Endometrial microvascular endothelial cells (primary cell): ENCODE measurements around the gene THUMPD1. TPM values are rescaled to one million over a fixed set of nuclear protein-coding genes. Genes with fewer than 3 reads are reported as not detected.
"Not testable (repeated sequence)": the region's sequence is repeated elsewhere in the genome, so short reads cannot be mapped to it uniquely, and the experiment has no call there.

Source experiments
- in situ Hi-C: cut with HindIII; loops from 2 replicates; pipeline ENCODE4 v1.10.0; 2017; ENCODE audit warnings: low sequenced_read_pairs, low pct_unique_long_range_greater_than_20kb; ENCODE audit errors: inconsistent ontology term
- total RNA-seq: library from RNA; depleted of rRNA; stranded (reverse); fragments of >200 nt; gene quantifications from one replicate; pipeline ENCODE4 v1.2.3, GENCODE V29; 2015; ENCODE audit errors: inconsistent ontology term

THUMPD1 gene
- 20.6 TPM for total RNA-seq

- in situ Hi-C loops = no loop called here
These were observed at the start of gene THUMPD1 for GRCh38 chr16:20741554-20742285. TSS of gene THUMPD1 (minus strand) at chr16:20741818. CDS start at chr16:20741739, 79 bp downstream.

- in situ Hi-C loops = no loop called here
These were observed 47.5 kb upstream of the THUMPD1 start for GRCh38 chr16:20789130-20789529.

GRCh38 chr16:20784204-20784603 lies 42.6 kb upstream of the THUMPD1 start:
- in situ Hi-C loops = no loop called here

GRCh38 chr16:20782470-20782869 lies 40.9 kb upstream of the THUMPD1 start:
- in situ Hi-C loops = no loop called here

- in situ Hi-C loops = no loop called here
These were observed 40.1 kb upstream of the THUMPD1 start for GRCh38 chr16:20781697-20782096.

- in situ Hi-C loops = no loop called here
These were observed 33.2 kb upstream of the THUMPD1 start for GRCh38 chr16:20774703-20775362.

GRCh38 chr16:20773679-20774078 lies 32.1 kb upstream of the THUMPD1 start:
- in situ Hi-C loops = no loop called here

GRCh38 chr16:20768818-20769217 lies 27.2 kb upstream of the THUMPD1 start:
- in situ Hi-C loops = no loop called here

GRCh38 chr16:20768121-20768520 lies 26.5 kb upstream of the THUMPD1 start:
- in situ Hi-C loops = no loop called here

GRCh38 chr16:20767577-20767976 lies 26.0 kb upstream of the THUMPD1 start:
- in situ Hi-C loops = no loop called here

- in situ Hi-C loops = no loop called here
These were observed 24.7 kb upstream of the THUMPD1 start for GRCh38 chr16:20766294-20766693.

- in situ Hi-C loops = no loop called here
These were observed 24.1 kb upstream of the THUMPD1 start for GRCh38 chr16:20765732-20766131.

GRCh38 chr16:20764448-20764847 lies 22.8 kb upstream of the THUMPD1 start:
- in situ Hi-C loops = not testable (repeated sequence)

GRCh38 chr16:20763461-20764232 lies 22.0 kb upstream of the THUMPD1 start, which contains the start of gene ACSM3:
TSS of gene ACSM3 (plus strand) at chr16:20764014. CDS start at chr16:20770035, 6,021 bp downstream.
- in situ Hi-C loops = no loop called here

- in situ Hi-C loops = no loop called here
These were observed 20.9 kb upstream of the THUMPD1 start for GRCh38 chr16:20762404-20763123.

GRCh38 chr16:20761175-20761574 lies 19.6 kb upstream of the THUMPD1 start:
- in situ Hi-C loops = no loop called here

- in situ Hi-C loops = no loop called here
These were observed 18.7 kb upstream of the THUMPD1 start for GRCh38 chr16:20760346-20760745.

GRCh38 chr16:20755799-20756198 lies 14.2 kb upstream of the THUMPD1 start:
- in situ Hi-C loops = not testable (repeated sequence)

- in situ Hi-C loops = no loop called here
These were observed 13.6 kb upstream of the THUMPD1 start for GRCh38 chr16:20755238-20755637.
